ENCODE measurements around the gene RFTN1. TPM values are rescaled to one million over a fixed set of nuclear protein-coding genes. Genes with fewer than 3 reads are reported as not detected.

Gene RFTN1
- total and polyA plus RNA-seq, 5 donors from 2014 or later: 87.1 to 111 (median 104) TPM

- H3K36me3 Mint-ChIP-seq: no peaks in the 10 kb centered on the region
- no peaks in the 10 kb centered on the region for H3K36me3 ChIP-seq (ENCODE audit: control insufficient read depth, insufficient read depth, low read length)
- peaks cover 0 to 2% (median 0%) of the 10 kb centered on the region in 7 donors for H3K9me3 Mint-ChIP-seq
- H3K9me3 ChIP-seq (ENCODE audit: control insufficient read depth in 2 of 2, low read length in 2 of 2): no peaks in the 10 kb centered on the region
- peak overlapping the region; percentile 76 to 97 (median 95) for H3K27ac Mint-ChIP-seq
- H3K4me1 ChIP-seq (ENCODE audit: control insufficient read depth, insufficient read depth, low read length, poor library complexity, severe bottlenecking): peaks cover 57% of the 10 kb centered on the region
- ATAC-seq (ENCODE audit: low read depth in 2 of 2) (no peak), DNase-seq (no peak)
- peaks cover 20 to 65% (median 54%) of the 10 kb centered on the region in 4 donors for H3K4me1 Mint-ChIP-seq
- H3K4me3 ChIP-seq (ENCODE audit: low read depth, low read length): peak overlapping the region; percentile 74
- H3K27me3 ChIP-seq (ENCODE audit: control insufficient read depth, insufficient read depth, low read length): no peaks in the 10 kb centered on the region
- no peaks in the 10 kb centered on the region for H3K27me3 Mint-ChIP-seq
- peak overlapping the region; percentile 92 to 95 (median 94) for H3K4me3 Mint-ChIP-seq
- peak overlapping the region; percentile 93 for H3K27ac ChIP-seq (ENCODE audit: insufficient read depth, low read length, poor library complexity, severe bottlenecking)
These were observed 1.4 kb upstream of the RFTN1 start for GRCh38 chr3:16514755-16515353.

- DNase-seq (no peak), ATAC-seq (ENCODE audit: low read depth in 2 of 2) (no peak)
- peaks cover 21 to 69% (median 57%) of the 10 kb centered on the region in 4 donors for H3K4me1 Mint-ChIP-seq
- H3K4me1 ChIP-seq (ENCODE audit: control insufficient read depth, insufficient read depth, low read length, poor library complexity, severe bottlenecking): peaks cover 64% of the 10 kb centered on the region
- H3K36me3 Mint-ChIP-seq: no peaks in the 10 kb centered on the region
- H3K9me3 Mint-ChIP-seq: peaks cover 0 to 2% (median 0%) of the 10 kb centered on the region in 7 donors
- H3K9me3 ChIP-seq (ENCODE audit: control insufficient read depth in 2 of 2, low read length in 2 of 2): no peaks in the 10 kb centered on the region
- H3K4me3 ChIP-seq (ENCODE audit: low read depth, low read length): peak overlapping the region; percentile 74
- no peaks in the 10 kb centered on the region for H3K36me3 ChIP-seq (ENCODE audit: control insufficient read depth, insufficient read depth, low read length)
- peak overlapping the region; percentile 94 to 97 (median 95) for H3K27ac Mint-ChIP-seq
- no peaks in the 10 kb centered on the region for H3K27me3 ChIP-seq (ENCODE audit: control insufficient read depth, insufficient read depth, low read length)
- peak overlapping the region; percentile 92 to 95 (median 94) for H3K4me3 Mint-ChIP-seq
- peak overlapping the region; percentile 93 for H3K27ac ChIP-seq (ENCODE audit: insufficient read depth, low read length, poor library complexity, severe bottlenecking)
- H3K27me3 Mint-ChIP-seq: no peaks in the 10 kb centered on the region
These were observed 662 bp upstream of the RFTN1 start for GRCh38 chr3:16514021-16514700.

DNA sequence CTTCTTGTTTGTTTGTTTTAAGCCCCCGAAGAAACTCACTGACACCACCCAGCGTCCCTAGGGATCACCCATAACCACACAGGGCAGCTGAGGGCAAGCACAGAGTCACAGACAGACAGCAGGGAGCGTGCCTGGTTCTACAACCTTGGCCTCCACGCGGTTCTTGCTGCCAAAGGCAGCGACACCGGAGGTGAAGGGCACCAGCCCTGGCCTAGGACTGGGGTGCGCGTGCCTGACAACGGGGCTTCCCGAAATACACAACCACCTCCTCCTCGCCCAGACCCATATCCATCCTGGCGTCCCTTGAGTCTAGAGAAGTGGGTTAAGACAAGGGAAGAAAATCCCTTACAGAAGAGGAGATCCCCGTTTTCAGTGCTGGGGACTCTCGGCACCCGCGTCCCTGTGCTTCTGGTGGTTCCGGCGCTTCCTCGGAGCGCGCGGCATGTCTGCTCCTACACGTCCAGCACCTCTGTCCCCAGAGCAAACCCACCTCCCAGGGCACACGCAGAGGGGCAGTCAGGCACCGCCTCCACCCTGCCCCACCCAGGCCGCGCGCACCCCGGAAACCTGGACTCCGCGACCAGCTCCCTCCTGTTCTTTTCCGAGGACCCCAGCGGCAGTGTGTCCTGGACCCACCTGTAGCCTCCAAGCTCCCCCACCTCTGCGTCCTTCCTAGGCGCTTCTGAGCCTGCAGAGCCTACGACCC lies 911 bp downstream of the RFTN1 start:
- Histone ChIP-seq H3K36me3 (ENCODE audit: control insufficient read depth, insufficient read depth, low read length) (no peaks in the 10 kb centered on the region), H3K4me1 (ENCODE audit: control insufficient read depth, insufficient read depth, low read length, poor library complexity, severe bottlenecking) (peaks cover 80% of the 10 kb centered on the region), H3K9me3 (ENCODE audit: control insufficient read depth in 2 of 2, low read length in 2 of 2) (no peaks in the 10 kb centered on the region), H3K27ac (ENCODE audit: insufficient read depth, low read length, poor library complexity, severe bottlenecking) (peak overlapping the region; percentile 93), H3K4me3 (ENCODE audit: low read depth, low read length) (peak overlapping the region; percentile 89), H3K27me3 (ENCODE audit: control insufficient read depth, insufficient read depth, low read length) (no peaks in the 10 kb centered on the region)
- peak overlapping the region; percentile 97 to 98 (median 98) for H3K27ac Mint-ChIP-seq
- peaks cover 34 to 84% (median 67%) of the 10 kb centered on the region in 4 donors for H3K4me1 Mint-ChIP-seq
- peak; percentile 20 to 67 (median 49) for DNase-seq
- H3K9me3 Mint-ChIP-seq: no peaks in the 10 kb centered on the region
- H3K36me3 Mint-ChIP-seq: peaks cover 2% of the 10 kb centered on the region
- no peaks in the 10 kb centered on the region for H3K27me3 Mint-ChIP-seq
- peak overlapping the region; percentile 92 to 97 (median 94) for H3K4me3 Mint-ChIP-seq
- peak; percentile 49 to 53 for ATAC-seq (ENCODE audit: low read depth in 2 of 2)

- H3K9me3 ChIP-seq (ENCODE audit: control insufficient read depth in 2 of 2, low read length in 2 of 2): no peaks in the 10 kb centered on the region
- Mint-ChIP-seq H3K4me1 (peaks cover 36 to 87% (median 69%) of the 10 kb centered on the region in 4 donors), H3K27me3 (no peaks in the 10 kb centered on the region), H3K4me3 (peak overlapping the region; percentile 92 to 97 (median 94)), H3K36me3 (peaks cover 4% of the 10 kb centered on the region), H3K9me3 (no peaks in the 10 kb centered on the region), H3K27ac (peak overlapping the region; percentile 97 to 98 (median 98))
- H3K36me3 ChIP-seq (ENCODE audit: control insufficient read depth, insufficient read depth, low read length): no peaks in the 10 kb centered on the region
- peak; percentile 70 to 72 for ATAC-seq (ENCODE audit: low read depth in 2 of 2)
- H3K27me3 ChIP-seq (ENCODE audit: control insufficient read depth, insufficient read depth, low read length): no peaks in the 10 kb centered on the region
- peak; percentile 60 to 88 (median 83) for DNase-seq
- peaks cover 83% of the 10 kb centered on the region for H3K4me1 ChIP-seq (ENCODE audit: control insufficient read depth, insufficient read depth, low read length, poor library complexity, severe bottlenecking)
- peak overlapping the region; percentile 89 for H3K4me3 ChIP-seq (ENCODE audit: low read depth, low read length)
- peak overlapping the region; percentile 93 for H3K27ac ChIP-seq (ENCODE audit: insufficient read depth, low read length, poor library complexity, severe bottlenecking)
These were observed 1.6 kb downstream of the RFTN1 start for GRCh38 chr3:16511681-16512434.

- Histone ChIP-seq H3K27me3 (ENCODE audit: control insufficient read depth, insufficient read depth, low read length) (no peaks in the 10 kb centered on the region), H3K4me3 (ENCODE audit: low read depth, low read length) (peak overlapping the region; percentile 89), H3K4me1 (ENCODE audit: control insufficient read depth, insufficient read depth, low read length, poor library complexity, severe bottlenecking) (peaks cover 74% of the 10 kb centered on the region), H3K9me3 (ENCODE audit: control insufficient read depth in 2 of 2, low read length in 2 of 2) (no peaks in the 10 kb centered on the region), H3K36me3 (ENCODE audit: control insufficient read depth, insufficient read depth, low read length) (peaks cover 3% of the 10 kb centered on the region), H3K27ac (ENCODE audit: insufficient read depth, low read length, poor library complexity, severe bottlenecking) (peak overlapping the region; percentile 93)
- ATAC-seq (ENCODE audit: low read depth in 2 of 2): no peak
- Mint-ChIP-seq H3K27me3 (no peaks in the 10 kb centered on the region), H3K27ac (peak overlapping the region; percentile 88 to 98 (median 97)), H3K4me1 (peaks cover 33 to 87% (median 65%) of the 10 kb centered on the region in 4 donors), H3K4me3 (peak overlapping the region; percentile 92 to 97 (median 94)), H3K36me3 (peaks cover 4% of the 10 kb centered on the region), H3K9me3 (no peaks in the 10 kb centered on the region)
- peak in 1 of 3 donors; percentile 38 for DNase-seq
These were observed 2.7 kb downstream of the RFTN1 start for GRCh38 chr3:16510620-16511319.

DNA sequence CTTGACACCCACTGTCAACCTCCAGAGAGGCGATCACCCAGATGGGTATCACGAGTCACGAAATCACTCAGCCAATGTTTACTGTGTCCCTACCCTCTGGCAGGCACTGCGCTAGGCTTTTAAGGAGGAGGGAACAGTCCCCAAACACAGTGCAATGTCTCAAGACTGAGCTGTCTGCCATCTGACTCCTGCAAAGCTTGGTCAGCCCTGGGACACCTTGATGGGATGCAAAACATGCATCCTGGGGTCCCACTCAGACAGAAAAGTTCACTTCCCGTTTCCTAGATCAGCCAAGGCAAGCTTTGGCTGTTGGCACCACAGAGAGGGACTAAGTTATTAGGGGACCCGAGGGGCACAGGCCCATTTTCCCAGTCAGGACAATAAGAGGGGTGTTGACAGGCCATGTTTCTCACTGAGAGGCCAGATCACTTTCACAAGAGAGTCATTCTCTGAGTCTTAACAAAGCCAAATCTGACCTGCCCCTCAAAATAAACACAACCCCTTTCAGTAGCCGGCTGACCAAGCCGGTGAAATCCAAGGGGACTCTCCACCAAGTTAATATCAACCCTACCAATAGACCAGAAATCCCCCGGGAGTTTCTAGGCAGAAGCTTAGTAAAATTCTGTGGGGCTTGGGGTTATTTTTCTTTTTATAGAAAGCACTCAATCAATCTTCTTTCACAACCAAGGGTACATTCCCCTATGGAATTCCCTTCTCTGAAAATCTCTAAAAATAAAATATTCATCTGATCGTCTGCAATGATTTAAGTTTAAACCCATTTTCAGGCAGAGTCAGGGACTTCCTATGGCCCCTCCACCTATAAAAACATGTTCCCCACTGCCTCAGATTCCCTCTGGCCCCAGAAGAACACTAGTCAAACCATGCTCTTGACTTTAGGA lies 3.5 kb downstream of the RFTN1 start:
- Histone ChIP-seq H3K4me1 (ENCODE audit: control insufficient read depth, insufficient read depth, low read length, poor library complexity, severe bottlenecking) (peaks cover 66% of the 10 kb centered on the region), H3K27ac (ENCODE audit: insufficient read depth, low read length, poor library complexity, severe bottlenecking) (peak overlapping the region; percentile 93), H3K4me3 (ENCODE audit: low read depth, low read length) (peak overlapping the region; percentile 89), H3K9me3 (ENCODE audit: control insufficient read depth in 2 of 2, low read length in 2 of 2) (no peaks in the 10 kb centered on the region), H3K27me3 (ENCODE audit: control insufficient read depth, insufficient read depth, low read length) (no peaks in the 10 kb centered on the region), H3K36me3 (ENCODE audit: control insufficient read depth, insufficient read depth, low read length) (peaks cover 4% of the 10 kb centered on the region)
- no peak for DNase-seq
- ATAC-seq (ENCODE audit: low read depth in 2 of 2): no peak
- Mint-ChIP-seq H3K36me3 (peaks cover 7% of the 10 kb centered on the region), H3K27me3 (no peaks in the 10 kb centered on the region), H3K4me1 (peaks cover 36 to 85% (median 63%) of the 10 kb centered on the region in 4 donors), H3K9me3 (no peaks in the 10 kb centered on the region), H3K27ac (peak overlapping the region; percentile 96 to 98 (median 97)), H3K4me3 (peak overlapping the region; percentile 92 to 97 (median 94))
